Suprapubic skin (tissue), 4 donors: ENCODE measurements around the gene SIN3A. TPM values are rescaled to one million over a fixed set of nuclear protein-coding genes. Genes with fewer than 3 reads are reported as not detected.
"Not testable (repeated sequence)": the region's sequence is repeated elsewhere in the genome, so short reads cannot be mapped to it uniquely, and the experiment has no call there.

Source experiments
- DNase-seq, 2 donors: peaks; one replicate each; pipeline ENCODE4 v3.0.0-alpha.2; 2019; ENCODE audit warnings: low spot score in 2 of 2
- H3K27ac ChIP-seq: fragments of 200-600 bp; sonication (generic); one replicate; pipeline ENCODE4 v1.5.1; 2019
- H3K27me3 ChIP-seq: fragments of 200-600 bp; sonication (generic); one replicate; pipeline ENCODE4 v1.5.1; 2019
- H3K36me3 ChIP-seq: fragments of 200-600 bp; sonication (generic); one replicate; pipeline ENCODE4 v1.5.1; 2019
- H3K4me1 ChIP-seq: fragments of 200-600 bp; sonication (generic); one replicate; pipeline ENCODE4 v1.5.1; 2019
- H3K4me3 ChIP-seq: fragments of 200-600 bp; sonication (generic); one replicate; pipeline ENCODE4 v1.5.1; 2019; ENCODE audit warnings: mild to moderate bottlenecking
- H3K9me3 ChIP-seq: fragments of 200-600 bp; sonication (generic); one replicate; pipeline ENCODE4 v1.5.1; 2019
- CTCF ChIP-seq, 2 donors: fragments of 200-600 bp in 1 of 2; fragments of 450-650 bp in 1 of 2; sonication (generic) in 1 of 2; IDR thresholded peaks; one replicate each; pipeline ENCODE4 v1.5.1; 2016 to 2019; ENCODE audit warnings: antibody characterized with exemption in 2 of 2, mild to moderate bottlenecking in 1 of 2, moderate library complexity in 1 of 2
- EP300 ChIP-seq: sonication (generic); formaldehyde crosslinking; IDR thresholded peaks from one replicate; pipeline ENCODE4 v1.6.1; 2017; ENCODE audit warnings: antibody characterized with exemption
- POLR2A ChIP-seq, 2 donors: fragments of 450-650 bp; IDR thresholded peaks; one replicate each; pipeline ENCODE4 v1.6.1; 2017; ENCODE audit warnings: antibody characterized with exemption in 2 of 2, mild to moderate bottlenecking in 2 of 2, moderate library complexity in 2 of 2
- POLR2AphosphoS5 ChIP-seq, 3 donors: sonication (generic); formaldehyde crosslinking; IDR thresholded peaks; one replicate each; pipeline ENCODE4 v1.6.1; 2017; ENCODE audit warnings: antibody characterized with exemption in 3 of 3
- WGBS: methylation state at CpG from one replicate; pipeline ENCODE4 v1.1.5; 2018; 5-methylcytosine and 5-hydroxymethylcytosine counted together
- total RNA-seq, 4 donors: library from RNA; depleted of rRNA; stranded (reverse); fragments of >200 nt; gene quantifications; one replicate each; pipeline ENCODE4 v1.1.0, GENCODE V29; 2016

SIN3A gene
- total RNA-seq, 4 donors from 2014 or later = 55.2 to 94.8 (median 66.0) TPM

- Histone ChIP-seq H3K9me3 (no peaks in the 10 kb centered on the region), H3K4me3 (peak within 1 kb of the TSS; percentile 66), H3K27me3 (no peaks in the 10 kb centered on the region), H3K4me1 (peaks cover 20% of the 10 kb centered on the region), H3K36me3 (peaks cover 17% of the 10 kb centered on the region), H3K27ac (peak within 1 kb of the TSS; percentile 34)
- peak; percentile 97 to 98 for DNase-seq
- TF ChIP-seq EP300 (no peak), POLR2AphosphoS5 (IDR thresholded peaks at IDR 0.05) (peak in 2 of 3 donors; percentile 57 to 65), POLR2A (IDR thresholded peaks at IDR 0.05) (peak in 1 of 2 donors; percentile 44)
- 0% methylated on average over 19 of the region's 42 CpGs for WGBS
Measured at GRCh38 chr15:75335705-75336355, 115.7 kb downstream of the SIN3A start, which contains the start of gene COMMD4. COMMD4 (plus strand) TSS chr15:75336063; CDS start chr15:75336090, 27 bp downstream.

GRCh38 chr15:75335313-75335704 is 116.2 kb downstream of the SIN3A start:
- peaks cover 15% of the 10 kb centered on the region for H3K36me3 ChIP-seq
- H3K27ac ChIP-seq = no peak overlapping the region
- no peaks in the 10 kb centered on the region for H3K27me3 ChIP-seq
- H3K9me3 ChIP-seq = no peaks in the 10 kb centered on the region
- H3K4me3 ChIP-seq = peak overlapping the region; percentile 66
- peaks cover 20% of the 10 kb centered on the region for H3K4me1 ChIP-seq
- 29% methylated on average over 3 of the region's 3 CpGs for WGBS
- no peak for DNase-seq
- TF ChIP-seq POLR2A (IDR thresholded peaks at IDR 0.05) (no peak), POLR2AphosphoS5 (IDR thresholded peaks at IDR 0.05) (no peak), CTCF (IDR thresholded peaks at IDR 0.05) (no peak), EP300 (no peak)

- H3K27ac ChIP-seq, H3K36me3 ChIP-seq, H3K4me3 ChIP-seq, H3K9me3 ChIP-seq, H3K27me3 ChIP-seq, DNase-seq: not testable (repeated sequence)
- 92% methylated on average over 15 of the region's 15 CpGs for WGBS
- peaks cover 20% of the 10 kb centered on the region for H3K4me1 ChIP-seq
Measured at GRCh38 chr15:75333654-75334419, 117.7 kb downstream of the SIN3A start.

- H3K9me3 ChIP-seq, H3K27me3 ChIP-seq, H3K27ac ChIP-seq, DNase-seq, H3K4me3 ChIP-seq, H3K36me3 ChIP-seq: not testable (repeated sequence)
- H3K4me1 ChIP-seq = peaks cover 18% of the 10 kb centered on the region
- WGBS = 74% methylated on average over 7 of the region's 7 CpGs
Measured at GRCh38 chr15:75332093-75332492, 119.4 kb downstream of the SIN3A start.

- 100% methylated on average over 2 of the region's 2 CpGs for WGBS
- no peaks in the 10 kb centered on the region for H3K27me3 ChIP-seq
- TF ChIP-seq POLR2AphosphoS5 (IDR thresholded peaks at IDR 0.05) (no peak), EP300 (no peak), POLR2A (IDR thresholded peaks at IDR 0.05) (no peak), CTCF (IDR thresholded peaks at IDR 0.05) (no peak)
- no peak overlapping the region for H3K4me3 ChIP-seq
- no peaks in the 10 kb centered on the region for H3K36me3 ChIP-seq
- H3K9me3 ChIP-seq = no peaks in the 10 kb centered on the region
- H3K27ac ChIP-seq = no peak overlapping the region
- no peaks in the 10 kb centered on the region for H3K4me1 ChIP-seq
- no peak for DNase-seq
Measured at GRCh38 chr15:75329571-75329970, 121.9 kb downstream of the SIN3A start.

GRCh38 chr15:75328493-75329314 is 122.8 kb downstream of the SIN3A start:
- Histone ChIP-seq H3K27ac (no peak overlapping the region), H3K36me3 (no peaks in the 10 kb centered on the region), H3K4me1 (no peaks in the 10 kb centered on the region), H3K4me3 (no peak overlapping the region), H3K27me3 (no peaks in the 10 kb centered on the region), H3K9me3 (no peaks in the 10 kb centered on the region)
- TF ChIP-seq POLR2AphosphoS5 (IDR thresholded peaks at IDR 0.05) (no peak), EP300 (no peak), POLR2A (IDR thresholded peaks at IDR 0.05) (no peak), CTCF (IDR thresholded peaks at IDR 0.05) (no peak)
- 93% methylated on average over 6 of the region's 10 CpGs for WGBS
- no peak for DNase-seq
